SK-N-SH treated with all-trans-retinoic acid at 6 μM for 48 hours (cell line): ENCODE results near the gene FGF22.

Source experiments
- ATAC-seq: fragments of 200-7000 bp; cut with Tn5 transposase; 3 replicates; pipeline ENCODE4 v1.9.1; 2020; ENCODE audit warnings: mild to moderate bottlenecking, moderate library complexity
- ARNTL ChIP-seq: fragments of 450-650 bp; formaldehyde crosslinking; IDR thresholded peaks from 2 replicates; pipeline ENCODE4 v1.5.0; 2020; ENCODE audit warnings: low read depth, mild to moderate bottlenecking, moderate library complexity, borderline replicate concordance
- BACH2 ChIP-seq: fragments of 250-450 bp; sonication (Bioruptor Pico); IDR thresholded peaks from 2 replicates; pipeline ENCODE4 v1.9.0; 2021; ENCODE audit warnings: mild to moderate bottlenecking, borderline replicate concordance
- CSDC2 ChIP-seq: fragments of 250-450 bp; sonication (Bioruptor Pico); IDR thresholded peaks from 2 replicates; pipeline ENCODE4 v1.5.0; 2020; ENCODE audit warnings: mild to moderate bottlenecking, moderate library complexity
- OSR1 ChIP-seq: fragments of 250-450 bp; sonication (Bioruptor Pico); IDR thresholded peaks from 2 replicates; pipeline ENCODE4 v1.8.0; 2022; ENCODE audit warnings: moderate library complexity, mild to moderate bottlenecking, inconsistent platforms
- PPARA ChIP-seq: fragments of 250-450 bp; sonication (Bioruptor Pico); IDR thresholded peaks from 2 replicates; pipeline ENCODE4 v1.5.0; 2020; ENCODE audit warnings: mild to moderate bottlenecking, borderline replicate concordance
- RARB ChIP-seq: fragments of 250-450 bp; sonication (Bioruptor Pico); IDR thresholded peaks from 2 replicates; pipeline ENCODE4 v1.8.0; 2021; ENCODE audit warnings: mild to moderate bottlenecking, moderate library complexity
- SNAI2 ChIP-seq: fragments of 250-450 bp; sonication (Bioruptor Pico); IDR thresholded peaks from 2 replicates; pipeline ENCODE4 v1.5.0; 2020; ENCODE audit warnings: mild to moderate bottlenecking, moderate library complexity
- TOX ChIP-seq: fragments of 250-450 bp; sonication (Bioruptor Pico); IDR thresholded peaks from 2 replicates; pipeline ENCODE4 v1.8.0; 2021; ENCODE audit warnings: mild to moderate bottlenecking, moderate library complexity, borderline replicate concordance
- ZC3H10 ChIP-seq: fragments of 250-450 bp; sonication (Bioruptor Pico); IDR thresholded peaks from 2 replicates; pipeline ENCODE4 v1.5.1; 2021; ENCODE audit warnings: mild to moderate bottlenecking, moderate library complexity
- ZNF70 ChIP-seq: fragments of 450-650 bp; formaldehyde crosslinking; IDR thresholded peaks from 2 replicates; pipeline ENCODE4 v1.5.0; 2020; ENCODE audit warnings: mild to moderate bottlenecking, moderate library complexity
- TF ChIP-seq, protein P1 (sequence below): fragments of 250-450 bp; sonication (Bioruptor Pico); IDR thresholded peaks from 2 replicates; pipeline ENCODE4 v1.8.0; 2021; ENCODE audit warnings: low read depth, mild to moderate bottlenecking, moderate library complexity, borderline replicate concordance
- TF ChIP-seq, protein P2 (sequence below): fragments of 250-450 bp; sonication (Bioruptor Pico); IDR thresholded peaks from 2 replicates; pipeline ENCODE4 v1.5.1; 2020; ENCODE audit warnings: low read depth, mild to moderate bottlenecking, moderate library complexity
- TF ChIP-seq, protein P3 (sequence below): fragments of 250-450 bp; sonication (Bioruptor Pico); IDR thresholded peaks from 2 replicates; pipeline ENCODE4 v1.8.0; 2020; ENCODE audit warnings: mild to moderate bottlenecking, moderate library complexity, borderline replicate concordance
- TF ChIP-seq, protein P4 (sequence below): fragments of 250-450 bp; sonication (Bioruptor Pico); IDR thresholded peaks from 2 replicates; pipeline ENCODE4 v1.5.1; 2021; ENCODE audit warnings: mild to moderate bottlenecking, moderate library complexity
- TF ChIP-seq, protein P5 (sequence below): fragments of 250-450 bp; sonication (Bioruptor Pico); IDR thresholded peaks from 2 replicates; pipeline ENCODE4 v1.5.0; 2020; ENCODE audit warnings: mild to moderate bottlenecking, moderate library complexity

The FGF22 gene

DNA sequence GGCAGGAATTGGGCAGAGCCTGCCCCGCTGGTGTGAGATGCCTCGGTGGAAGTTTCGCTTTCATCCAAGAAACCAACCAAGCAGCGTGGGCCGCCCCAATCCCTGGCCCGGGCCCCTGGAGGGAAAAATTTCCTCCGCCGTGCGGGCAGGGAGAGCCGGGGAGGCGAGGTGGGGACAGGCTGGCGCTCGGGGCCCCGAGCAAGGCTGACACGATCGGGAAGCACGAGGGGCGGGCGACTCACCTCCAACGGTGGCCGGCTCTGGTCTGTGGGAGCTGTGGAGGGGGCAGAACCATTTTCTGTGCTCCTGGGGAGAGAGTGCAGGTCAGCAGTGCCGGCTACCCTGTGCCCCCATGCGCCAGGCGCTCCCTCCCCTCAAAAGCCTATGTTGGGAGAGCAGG is 12.3 kb downstream of the FGF22 start:
- no peak for ATAC-seq
- TF ChIP-seq, protein P1, sequence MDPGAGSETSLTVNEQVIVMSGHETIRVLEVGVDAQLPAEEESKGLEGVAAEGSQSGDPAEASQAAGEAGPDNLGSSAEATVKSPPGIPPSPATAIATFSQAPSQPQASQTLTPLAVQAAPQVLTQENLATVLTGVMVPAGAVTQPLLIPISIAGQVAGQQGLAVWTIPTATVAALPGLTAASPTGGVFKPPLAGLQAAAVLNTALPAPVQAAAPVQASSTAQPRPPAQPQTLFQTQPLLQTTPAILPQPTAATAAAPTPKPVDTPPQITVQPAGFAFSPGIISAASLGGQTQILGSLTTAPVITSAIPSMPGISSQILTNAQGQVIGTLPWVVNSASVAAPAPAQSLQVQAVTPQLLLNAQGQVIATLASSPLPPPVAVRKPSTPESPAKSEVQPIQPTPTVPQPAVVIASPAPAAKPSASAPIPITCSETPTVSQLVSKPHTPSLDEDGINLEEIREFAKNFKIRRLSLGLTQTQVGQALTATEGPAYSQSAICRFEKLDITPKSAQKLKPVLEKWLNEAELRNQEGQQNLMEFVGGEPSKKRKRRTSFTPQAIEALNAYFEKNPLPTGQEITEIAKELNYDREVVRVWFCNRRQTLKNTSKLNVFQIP (CRISPR knock-in tag): no peak
- TF ChIP-seq ZNF70: no peak
- TF ChIP-seq, protein P2, sequence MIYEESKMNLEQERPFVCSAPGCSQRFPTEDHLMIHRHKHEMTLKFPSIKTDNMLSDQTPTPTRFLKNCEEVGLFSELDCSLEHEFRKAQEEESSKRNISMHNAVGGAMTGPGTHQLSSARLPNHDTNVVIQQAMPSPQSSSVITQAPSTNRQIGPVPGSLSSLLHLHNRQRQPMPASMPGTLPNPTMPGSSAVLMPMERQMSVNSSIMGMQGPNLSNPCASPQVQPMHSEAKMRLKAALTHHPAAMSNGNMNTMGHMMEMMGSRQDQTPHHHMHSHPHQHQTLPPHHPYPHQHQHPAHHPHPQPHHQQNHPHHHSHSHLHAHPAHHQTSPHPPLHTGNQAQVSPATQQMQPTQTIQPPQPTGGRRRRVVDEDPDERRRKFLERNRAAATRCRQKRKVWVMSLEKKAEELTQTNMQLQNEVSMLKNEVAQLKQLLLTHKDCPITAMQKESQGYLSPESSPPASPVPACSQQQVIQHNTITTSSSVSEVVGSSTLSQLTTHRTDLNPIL (CRISPR knock-in tag): no peak
- TF ChIP-seq, protein P3, sequence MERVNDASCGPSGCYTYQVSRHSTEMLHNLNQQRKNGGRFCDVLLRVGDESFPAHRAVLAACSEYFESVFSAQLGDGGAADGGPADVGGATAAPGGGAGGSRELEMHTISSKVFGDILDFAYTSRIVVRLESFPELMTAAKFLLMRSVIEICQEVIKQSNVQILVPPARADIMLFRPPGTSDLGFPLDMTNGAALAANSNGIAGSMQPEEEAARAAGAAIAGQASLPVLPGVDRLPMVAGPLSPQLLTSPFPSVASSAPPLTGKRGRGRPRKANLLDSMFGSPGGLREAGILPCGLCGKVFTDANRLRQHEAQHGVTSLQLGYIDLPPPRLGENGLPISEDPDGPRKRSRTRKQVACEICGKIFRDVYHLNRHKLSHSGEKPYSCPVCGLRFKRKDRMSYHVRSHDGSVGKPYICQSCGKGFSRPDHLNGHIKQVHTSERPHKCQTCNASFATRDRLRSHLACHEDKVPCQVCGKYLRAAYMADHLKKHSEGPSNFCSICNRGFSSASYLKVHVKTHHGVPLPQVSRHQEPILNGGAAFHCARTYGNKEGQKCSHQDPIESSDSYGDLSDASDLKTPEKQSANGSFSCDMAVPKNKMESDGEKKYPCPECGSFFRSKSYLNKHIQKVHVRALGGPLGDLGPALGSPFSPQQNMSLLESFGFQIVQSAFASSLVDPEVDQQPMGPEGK (CRISPR knock-in tag): no peak
- TF ChIP-seq OSR1 (CRISPR knock-in tag): no peak
- TF ChIP-seq, all 23 proteins: peak for 0

DNA sequence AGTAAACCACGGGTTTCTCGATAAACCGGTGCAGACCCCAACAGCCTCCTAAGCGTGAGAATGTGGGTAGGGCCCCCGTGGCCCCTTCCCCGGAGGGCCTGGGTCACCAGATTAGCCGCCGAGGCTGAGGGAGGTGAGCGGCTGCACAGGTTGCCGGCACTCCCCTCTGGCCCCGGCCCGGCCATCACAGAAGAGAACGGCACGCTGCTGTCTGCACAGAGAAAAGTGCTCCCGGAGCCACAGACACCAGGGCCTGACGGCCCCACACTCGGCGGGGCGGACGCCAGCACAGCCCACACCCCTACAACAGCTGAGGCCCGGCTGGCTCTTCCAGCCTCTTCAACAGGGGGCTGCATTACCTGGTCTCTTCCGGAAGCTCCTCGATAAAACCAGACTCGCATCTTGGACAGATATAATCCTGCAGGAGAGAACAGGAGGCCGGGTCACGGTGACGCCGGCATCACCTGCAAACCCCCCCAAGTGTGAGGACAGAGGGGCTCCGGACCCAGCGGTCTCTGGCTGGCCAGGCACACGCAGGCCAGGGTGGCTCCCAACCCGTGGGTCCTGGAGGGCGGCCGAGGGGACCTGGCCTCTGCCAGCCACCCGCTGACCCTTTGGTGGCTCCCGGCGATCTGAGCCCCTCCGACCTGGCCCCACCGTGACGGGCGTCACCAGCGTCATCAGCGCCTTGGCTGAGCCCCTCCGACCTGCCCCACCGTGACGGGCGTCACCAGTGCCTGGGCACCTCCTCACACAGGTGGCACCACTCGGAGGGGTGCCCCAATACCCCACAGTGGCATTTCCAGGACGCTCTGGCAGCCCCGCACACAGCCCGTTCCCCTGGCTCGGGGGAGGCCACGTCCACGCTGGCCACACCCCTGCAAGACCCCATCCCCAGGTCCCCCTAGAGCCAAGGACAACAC is 13.0 kb downstream of the FGF22 start:
- ATAC-seq: no peak
- TF ChIP-seq CSDC2 (CRISPR knock-in tag) (no peak), PPARA (CRISPR knock-in tag) (no peak), RARB (no peak), ZNF70 (no peak), SNAI2 (CRISPR knock-in tag) (no peak), BACH2 (CRISPR knock-in tag) (no peak), TOX (CRISPR knock-in tag) (no peak), OSR1 (CRISPR knock-in tag) (no peak), ZC3H10 (CRISPR knock-in tag) (no peak), ARNTL (CRISPR knock-in tag) (no peak)
- TF ChIP-seq, protein P4, sequence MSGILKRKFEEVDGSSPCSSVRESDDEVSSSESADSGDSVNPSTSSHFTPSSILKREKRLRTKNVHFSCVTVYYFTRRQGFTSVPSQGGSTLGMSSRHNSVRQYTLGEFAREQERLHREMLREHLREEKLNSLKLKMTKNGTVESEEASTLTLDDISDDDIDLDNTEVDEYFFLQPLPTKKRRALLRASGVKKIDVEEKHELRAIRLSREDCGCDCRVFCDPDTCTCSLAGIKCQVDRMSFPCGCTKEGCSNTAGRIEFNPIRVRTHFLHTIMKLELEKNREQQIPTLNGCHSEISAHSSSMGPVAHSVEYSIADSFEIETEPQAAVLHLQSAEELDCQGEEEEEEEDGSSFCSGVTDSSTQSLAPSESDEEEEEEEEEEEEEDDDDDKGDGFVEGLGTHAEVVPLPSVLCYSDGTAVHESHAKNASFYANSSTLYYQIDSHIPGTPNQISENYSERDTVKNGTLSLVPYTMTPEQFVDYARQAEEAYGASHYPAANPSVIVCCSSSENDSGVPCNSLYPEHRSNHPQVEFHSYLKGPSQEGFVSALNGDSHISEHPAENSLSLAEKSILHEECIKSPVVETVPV: no peak
- TF ChIP-seq, protein P3 (CRISPR knock-in tag): no peak
- TF ChIP-seq, protein P5, sequence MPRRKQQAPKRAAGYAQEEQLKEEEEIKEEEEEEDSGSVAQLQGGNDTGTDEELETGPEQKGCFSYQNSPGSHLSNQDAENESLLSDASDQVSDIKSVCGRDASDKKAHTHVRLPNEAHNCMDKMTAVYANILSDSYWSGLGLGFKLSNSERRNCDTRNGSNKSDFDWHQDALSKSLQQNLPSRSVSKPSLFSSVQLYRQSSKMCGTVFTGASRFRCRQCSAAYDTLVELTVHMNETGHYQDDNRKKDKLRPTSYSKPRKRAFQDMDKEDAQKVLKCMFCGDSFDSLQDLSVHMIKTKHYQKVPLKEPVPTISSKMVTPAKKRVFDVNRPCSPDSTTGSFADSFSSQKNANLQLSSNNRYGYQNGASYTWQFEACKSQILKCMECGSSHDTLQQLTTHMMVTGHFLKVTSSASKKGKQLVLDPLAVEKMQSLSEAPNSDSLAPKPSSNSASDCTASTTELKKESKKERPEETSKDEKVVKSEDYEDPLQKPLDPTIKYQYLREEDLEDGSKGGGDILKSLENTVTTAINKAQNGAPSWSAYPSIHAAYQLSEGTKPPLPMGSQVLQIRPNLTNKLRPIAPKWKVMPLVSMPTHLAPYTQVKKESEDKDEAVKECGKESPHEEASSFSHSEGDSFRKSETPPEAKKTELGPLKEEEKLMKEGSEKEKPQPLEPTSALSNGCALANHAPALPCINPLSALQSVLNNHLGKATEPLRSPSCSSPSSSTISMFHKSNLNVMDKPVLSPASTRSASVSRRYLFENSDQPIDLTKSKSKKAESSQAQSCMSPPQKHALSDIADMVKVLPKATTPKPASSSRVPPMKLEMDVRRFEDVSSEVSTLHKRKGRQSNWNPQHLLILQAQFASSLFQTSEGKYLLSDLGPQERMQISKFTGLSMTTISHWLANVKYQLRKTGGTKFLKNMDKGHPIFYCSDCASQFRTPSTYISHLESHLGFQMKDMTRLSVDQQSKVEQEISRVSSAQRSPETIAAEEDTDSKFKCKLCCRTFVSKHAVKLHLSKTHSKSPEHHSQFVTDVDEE: no peak
- TF ChIP-seq, protein P1 (CRISPR knock-in tag): no peak
- TF ChIP-seq, protein P2 (CRISPR knock-in tag): no peak
